NCI-H69 (cell line): Measurements from ENCODE around the gene PLP1.
"Not testable (repeated sequence)": the region's sequence is repeated elsewhere in the genome, so short reads cannot be mapped to it uniquely, and the experiment has no call there.

Experiments used
- DNase-seq: peaks from one replicate; lab custom pipeline; 2025; lab: John Stamatoyannopoulos, UW

PLP1 gene

DNA sequence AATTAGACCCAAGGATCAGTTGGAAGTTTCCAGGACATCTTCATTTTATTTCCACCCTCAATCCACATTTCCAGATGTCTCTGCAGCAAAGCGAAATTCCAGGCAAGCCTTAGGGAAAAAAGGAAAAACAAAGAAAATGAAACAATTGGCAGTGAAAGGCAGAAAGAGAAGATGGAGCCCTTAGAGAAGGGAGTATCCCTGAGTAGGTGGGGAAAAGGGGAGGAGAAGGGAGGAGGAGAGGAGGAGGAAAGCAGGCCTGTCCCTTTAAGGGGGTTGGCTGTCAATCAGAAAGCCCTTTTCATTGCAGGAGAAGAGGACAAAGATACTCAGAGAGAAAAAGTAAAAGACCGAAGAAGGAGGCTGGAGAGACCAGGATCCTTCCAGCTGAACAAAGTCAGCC, at the start of gene PLP1:
Gene PLP1 (plus strand): TSS at position 295 of the 400 bp plus-strand sequence. CDS start 156 bp downstream, outside the sequence.
- no peak for DNase-seq

- peak; percentile 56 for DNase-seq
Measured at GRCh38 chrX:103727115-103727514, 49.5 kb upstream of the PLP1 start.

DNA sequence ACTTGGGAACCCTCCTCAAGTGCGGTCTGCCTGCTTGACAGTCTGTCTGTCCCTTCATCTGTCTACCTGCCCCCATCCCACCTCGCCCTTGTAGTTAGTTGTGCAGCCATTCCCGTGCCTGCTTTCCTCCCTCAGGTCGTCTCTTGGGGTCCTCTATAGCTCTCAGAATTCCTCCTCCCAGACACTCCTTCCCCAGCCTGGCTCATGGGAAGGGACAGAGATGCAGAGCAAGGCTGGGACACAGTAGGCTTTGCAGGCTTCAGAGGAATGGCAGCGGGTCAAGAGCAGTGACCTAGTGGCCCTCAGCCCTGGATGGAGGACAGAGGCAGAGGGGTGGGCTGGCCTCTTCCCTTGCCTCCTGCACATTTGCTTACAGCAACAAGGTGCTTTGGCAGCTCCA, 47.6 kb upstream of the PLP1 start:
- no peak for DNase-seq

DNA sequence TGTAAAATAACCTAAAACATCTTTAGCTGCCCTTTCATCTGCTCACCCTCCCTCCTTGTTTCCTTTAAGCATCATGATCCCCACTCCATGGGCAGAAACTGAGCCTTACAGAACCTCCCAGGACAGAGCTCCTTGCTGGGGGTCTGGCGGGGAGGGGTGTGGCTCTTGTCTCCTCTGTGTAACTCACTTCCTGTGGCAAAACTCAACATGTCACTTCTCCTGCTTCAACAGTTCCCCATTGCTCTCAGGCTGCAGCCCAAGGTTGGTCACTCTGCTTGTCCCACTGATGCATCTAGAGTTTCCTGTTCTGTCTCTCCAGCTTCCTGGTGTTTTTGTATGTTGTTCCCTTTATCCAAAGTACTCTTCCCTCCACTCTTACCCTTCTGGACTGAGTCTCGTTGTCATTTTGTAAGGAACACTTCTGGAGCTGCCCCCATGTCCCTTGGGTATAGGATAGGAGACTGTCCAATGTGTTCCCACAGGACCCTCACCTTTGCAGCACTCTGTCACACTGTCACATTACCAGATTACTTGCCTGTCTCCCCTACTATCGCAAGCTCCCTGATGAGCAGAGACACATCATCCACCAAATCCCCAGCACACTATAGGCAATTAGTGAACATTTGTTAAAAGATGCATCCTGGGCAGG, 46.4 kb upstream of the PLP1 start:
- peak; percentile 28 for DNase-seq

DNA sequence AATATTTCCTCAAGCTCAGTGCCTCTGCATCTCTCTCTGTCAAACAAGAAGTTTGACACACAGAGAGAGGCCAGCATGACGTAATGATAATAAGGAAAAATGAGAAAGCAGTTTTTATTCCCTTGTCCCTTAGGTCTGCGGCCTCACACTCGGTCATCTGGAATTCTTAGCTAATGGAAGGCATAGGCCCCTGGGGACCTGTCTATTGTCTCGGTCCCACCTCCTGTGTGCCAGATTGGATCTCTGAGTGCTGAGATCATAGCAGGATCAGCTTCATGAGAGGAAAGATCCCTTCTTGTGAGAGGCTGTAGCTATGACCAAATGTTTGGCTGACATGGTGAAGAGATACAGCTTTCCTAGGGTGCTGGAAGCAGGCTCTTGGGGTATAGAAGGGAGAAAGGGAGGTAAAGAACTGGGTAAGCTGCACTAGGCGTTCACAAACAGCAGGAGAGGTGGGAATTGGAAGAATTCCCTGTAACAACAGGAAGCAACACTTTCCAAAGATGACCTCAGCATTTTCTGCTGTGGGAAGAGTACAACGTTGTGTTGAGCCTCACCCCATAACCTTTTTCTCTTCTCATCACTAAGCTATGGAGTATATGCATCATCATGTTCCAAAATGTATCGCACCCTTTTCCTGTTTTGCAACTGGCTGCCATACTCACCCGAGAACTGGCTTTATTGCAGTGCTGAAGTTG, 45.7 kb upstream of the PLP1 start:
- peak; percentile 85 for DNase-seq

GRCh38 chrX:103733017-103733416, 43.6 kb upstream of the PLP1 start:
- peak; percentile 0 for DNase-seq

GRCh38 chrX:103734125-103734760, 42.4 kb upstream of the PLP1 start:
- peak; percentile 75 for DNase-seq

- DNase-seq, result no peak
Measured at GRCh38 chrX:103737696-103738095, 38.9 kb upstream of the PLP1 start.

DNA sequence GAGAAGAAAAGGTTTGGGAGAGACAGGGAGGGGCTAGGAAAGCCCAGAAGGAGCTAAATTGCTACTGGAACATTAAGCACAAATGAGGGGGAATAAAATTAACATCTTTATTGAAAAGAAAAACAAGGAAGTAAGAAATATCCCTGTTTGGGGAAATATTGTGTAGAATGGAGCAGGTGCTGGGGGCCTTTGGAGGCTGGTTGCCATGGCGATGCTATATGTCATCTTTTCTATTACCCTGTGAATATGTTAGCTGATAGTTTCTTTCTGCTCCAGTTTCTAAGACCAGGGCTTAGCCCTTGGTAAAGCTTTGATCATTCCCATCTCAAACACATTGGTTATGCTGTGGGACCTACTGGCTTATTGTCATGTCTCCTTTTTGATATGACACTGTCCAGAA, 37.2 kb upstream of the PLP1 start:
- DNase-seq, result no peak

- no peak for DNase-seq
Measured at GRCh38 chrX:103741879-103742278, 34.8 kb upstream of the PLP1 start.

DNA sequence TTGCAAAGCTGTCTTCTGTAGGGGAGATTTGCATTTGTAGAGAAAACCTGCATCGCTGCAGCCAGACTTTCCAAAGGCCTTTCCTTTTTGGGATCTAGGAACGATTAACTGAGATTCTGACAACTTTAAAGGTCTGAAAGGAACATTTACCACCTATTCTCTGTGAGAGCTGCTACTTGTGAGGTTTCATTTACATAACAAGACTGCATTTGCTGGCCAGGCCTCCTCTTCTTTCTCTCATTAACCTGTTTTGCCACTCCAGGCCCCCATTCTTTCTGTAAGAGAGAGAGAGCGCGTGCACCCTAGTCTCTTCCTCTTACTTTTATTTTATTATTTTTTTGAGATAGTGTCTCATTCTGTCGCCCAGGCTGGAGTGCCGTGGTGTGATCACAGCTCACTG, 34.3 kb upstream of the PLP1 start:
- no peak for DNase-seq

- DNase-seq, result peak; percentile 0
Measured at GRCh38 chrX:103747163-103747562, 29.5 kb upstream of the PLP1 start.

- DNase-seq, result peak; percentile 0
Measured at GRCh38 chrX:103754401-103754800, 22.2 kb upstream of the PLP1 start.

GRCh38 chrX:103756736-103757135, 19.9 kb upstream of the PLP1 start:
- peak; percentile 5 for DNase-seq

DNA sequence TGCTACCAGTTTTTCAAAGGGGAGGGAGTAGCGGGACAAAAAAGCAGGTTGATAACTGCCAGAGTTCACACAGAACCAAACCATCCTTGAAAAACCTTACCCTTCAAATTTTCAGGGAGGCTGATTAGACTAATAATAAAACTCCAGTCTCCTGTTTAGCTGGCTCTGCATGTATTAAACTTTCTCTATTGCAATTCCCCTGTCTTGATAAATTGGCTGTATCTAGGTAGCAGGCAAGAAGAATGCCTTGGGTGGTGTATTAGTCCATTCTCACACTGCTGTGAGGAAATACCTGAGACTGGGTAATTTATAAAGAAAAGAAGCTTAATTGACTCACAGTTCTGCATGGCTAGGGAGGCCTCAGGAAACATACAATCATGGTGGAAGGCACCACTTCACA, 18.1 kb upstream of the PLP1 start:
- DNase-seq, result no peak

GRCh38 chrX:103763541-103763940, 13.1 kb upstream of the PLP1 start:
- not testable (repeated sequence) for DNase-seq

- DNase-seq, result not testable (repeated sequence)
Measured at GRCh38 chrX:103766813-103767555, 9.7 kb upstream of the PLP1 start.

DNA sequence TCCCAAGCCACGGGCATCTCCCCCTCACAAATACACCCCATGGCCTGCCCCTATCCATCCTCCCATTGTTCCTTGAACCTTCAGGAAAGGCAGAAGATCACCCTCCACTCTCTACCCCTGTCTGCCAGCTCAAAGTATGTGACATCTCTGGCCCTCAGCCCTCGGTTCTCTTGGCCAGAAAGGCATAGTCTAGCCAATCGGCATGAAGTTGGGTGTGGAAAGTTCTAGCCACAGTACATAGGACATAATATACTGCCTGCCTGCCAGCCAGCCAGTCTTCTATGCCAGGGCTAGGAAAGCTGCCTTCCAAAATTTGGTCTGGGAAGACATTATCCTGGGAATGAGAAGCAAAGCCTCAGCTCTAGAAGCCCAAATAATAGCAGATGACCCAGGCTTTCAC, 3.2 kb upstream of the PLP1 start:
- DNase-seq, result no peak

GRCh38 chrX:103774070-103774642, 2.5 kb upstream of the PLP1 start:
- peak; percentile 60 for DNase-seq

GRCh38 chrX:103779141-103779789, 2.6 kb downstream of the PLP1 start:
- peak; percentile 65 for DNase-seq

DNA sequence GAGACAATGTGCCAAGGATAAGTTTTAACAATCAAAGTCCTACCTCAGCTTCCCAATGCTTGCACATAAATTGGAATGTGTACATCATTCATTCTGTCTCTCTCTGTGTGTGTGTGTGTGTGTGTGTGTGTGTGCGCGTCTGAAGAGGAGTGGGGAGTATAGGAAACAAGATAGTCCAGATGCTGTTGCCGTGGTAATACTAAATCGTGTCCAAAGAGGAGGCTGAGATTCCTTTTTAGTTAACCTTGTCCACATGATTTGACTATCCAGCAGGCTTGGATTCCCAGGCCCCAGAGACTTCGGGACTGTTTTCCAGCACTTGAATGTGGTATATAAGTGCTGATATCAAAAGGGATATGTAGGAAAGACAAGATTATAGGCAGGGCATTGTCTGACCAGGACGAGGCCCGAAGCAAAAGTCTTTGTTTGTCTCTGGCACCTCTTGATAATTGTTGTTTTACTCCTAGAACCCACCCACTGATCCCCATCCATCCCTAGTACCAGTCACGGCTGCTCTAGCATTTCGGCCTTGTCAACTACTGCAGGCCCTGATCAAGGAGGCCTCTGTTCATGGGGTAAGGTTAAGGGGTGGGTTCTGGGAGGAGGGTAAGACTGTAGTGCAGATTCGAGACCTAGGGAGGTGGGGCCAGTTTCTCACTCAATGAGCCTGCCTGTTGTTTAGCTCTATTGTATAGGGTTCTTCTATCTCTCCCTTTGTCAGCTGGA, 3.9 kb downstream of the PLP1 start:
- DNase-seq, result no peak
